ENCODE data around the gene MEIKIN.

- TF ChIP-seq CTCF (IDR thresholded peaks at IDR 0.05) = no peak
- no peak for TF ChIP-seq POLR2A (IDR thresholded peaks at IDR 0.05)
Measured at GRCh38 chr5:131939690-131940345, 5.6 kb downstream of the MEIKIN start.

Measured in Peyer's patch (tissue), 4 donors.